Erythroblast (primary cell): Measurements from ENCODE around the gene MAP7.

ENCODE experiments used
- GATA1 ChIP-seq: IDR thresholded peaks from 2 replicates; pipeline ENCODE4 v1.6.1; 2011; ENCODE audit warnings: low read depth, mild to moderate bottlenecking, control low read depth, low read length, moderate library complexity
- POLR2A ChIP-seq: IDR thresholded peaks from 2 replicates; pipeline ENCODE4 v1.6.1; 2011; ENCODE audit warnings: mild to moderate bottlenecking, low read length

- TF ChIP-seq POLR2A, result no peak
- no peak for TF ChIP-seq GATA1
These were observed 190.4 kb downstream of the MAP7 start for GRCh38 chr6:136359851-136360250.
